HEK293 (cell line): Measurements from ENCODE around the gene LY86.
A peak's percentile ranks its signal among the peaks of the same experiment; 100 is the strongest.

Experiments
- CTCF ChIA-PET: fragments of 350-600 bp; formaldehyde crosslinking; extraction: SDS; loops from one replicate; lab custom pipeline; 2021; ENCODE audit warnings: antibody characterized with exemption; lab: Yijun Ruan, JAX
- POLR2A ChIA-PET: fragments of 300-600 bp; formaldehyde crosslinking; extraction: SDS; loops from one replicate; lab custom pipeline; 2020; ENCODE audit warnings: antibody characterized with exemption, inconsistent platforms; lab: Yijun Ruan, JAX
- H3K27ac ChIP-seq: fragments of 200-500 bp; sonication (Bioruptor generic); 2 replicates; pipeline ENCODE4 v1.5.1; 2014; ENCODE audit warnings: low read depth, low read length, control low read depth, inconsistent platforms; ENCODE audit errors: extremely low read depth
- H3K36me3 ChIP-seq, 2 experiments: fragments of 200-500 bp in 1 of 2; sonication (Bioruptor generic) in 1 of 2; 1 replicate in 1 of 2; 2 replicates in 1 of 2; pipeline ENCODE4 v1.5.1; 2014 to 2017; ENCODE audit warnings: inconsistent platforms in 2 of 2, low read length in 2 of 2; ENCODE audit not compliant: control insufficient read depth in 2 of 2, insufficient read depth in 1 of 2
- H3K4me1 ChIP-seq: fragments of 200-500 bp; sonication (Bioruptor generic); 2 replicates; pipeline ENCODE4 v1.5.1; 2014; ENCODE audit warnings: mild to moderate bottlenecking, low read length, inconsistent platforms; ENCODE audit not compliant: control insufficient read depth, insufficient read depth
- H3K4me3 ChIP-seq: 2 replicates; pipeline ENCODE4 v1.5.1; 2011; ENCODE audit warnings: low read depth, mild to moderate bottlenecking, control low read depth, low read length, moderate library complexity
- H3K9me3 ChIP-seq: fragments of 200-500 bp; sonication (Bioruptor generic); 2 replicates; pipeline ENCODE4 v1.5.1; 2014; ENCODE audit warnings: low read depth, low read length, inconsistent platforms; ENCODE audit not compliant: control insufficient read depth, insufficient read depth
- BCL11A ChIP-seq: fragments of 450-650 bp; formaldehyde crosslinking; IDR thresholded peaks from 2 replicates; pipeline ENCODE4 v1.5.1; 2016; ENCODE audit warnings: low read depth, missing biosample characterization, missing genetic modification characterization
- IKZF3 ChIP-seq: fragments of 450-650 bp; IDR thresholded peaks from 2 replicates; pipeline ENCODE4 v1.5.0; 2018; ENCODE audit warnings: missing biosample characterization, mild to moderate bottlenecking, missing genetic modification characterization, moderate library complexity
- PRDM1 ChIP-seq: fragments of 450-650 bp; formaldehyde crosslinking; IDR thresholded peaks from 2 replicates; pipeline ENCODE4; 2016; ENCODE audit warnings: missing biosample characterization, missing genetic modification characterization
- SETDB1 ChIP-seq: IDR thresholded peaks from one replicate; pipeline ENCODE4 v1.6.1; 2017; ENCODE audit warnings: mild to moderate bottlenecking, low read length, moderate library complexity, mixed read lengths; ENCODE audit not compliant: insufficient read length
- YY1 ChIP-seq: fragments of 450-650 bp; formaldehyde crosslinking; IDR thresholded peaks from 2 replicates; pipeline ENCODE4 v1.5.1; 2018; ENCODE audit warnings: missing biosample characterization, missing genetic modification characterization
- ZBTB17 ChIP-seq: fragments of 450-650 bp; formaldehyde crosslinking; IDR thresholded peaks from 2 replicates; pipeline ENCODE4 v1.5.1; 2016; ENCODE audit warnings: missing biosample characterization, missing genetic modification characterization
- ZFHX2 ChIP-seq: fragments of 450-650 bp; formaldehyde crosslinking; conservative IDR thresholded peaks from 2 replicates; pipeline ENCODE4 v1.5.1; 2016; ENCODE audit warnings: missing biosample characterization, missing genetic modification characterization
- ZNF112 ChIP-seq: fragments of 450-650 bp; formaldehyde crosslinking; IDR thresholded peaks from 2 replicates; pipeline ENCODE4 v1.5.0; 2017; ENCODE audit warnings: missing biosample characterization, missing genetic modification characterization
- ZNF184 ChIP-seq: fragments of 450-650 bp; IDR thresholded peaks from 2 replicates; pipeline ENCODE4 v1.5.1; 2018; ENCODE audit warnings: missing biosample characterization, mild to moderate bottlenecking, missing genetic modification characterization
- ZNF2 ChIP-seq: fragments of 450-650 bp; formaldehyde crosslinking; IDR thresholded peaks from 2 replicates; pipeline ENCODE4 v1.5.1; 2016; ENCODE audit warnings: missing biosample characterization, missing genetic modification characterization
- ZNF202 ChIP-seq: fragments of 450-650 bp; formaldehyde crosslinking; IDR thresholded peaks from 2 replicates; pipeline ENCODE4 v1.5.1; 2016; ENCODE audit warnings: missing biosample characterization, missing genetic modification characterization, borderline replicate concordance
- ZNF341 ChIP-seq: fragments of 450-650 bp; formaldehyde crosslinking; IDR thresholded peaks from 2 replicates; pipeline ENCODE4; 2016; ENCODE audit warnings: low read depth, missing biosample characterization, missing genetic modification characterization
- ZNF48 ChIP-seq: fragments of 450-650 bp; formaldehyde crosslinking; IDR thresholded peaks from 2 replicates; pipeline ENCODE4 v1.5.1; 2016; ENCODE audit warnings: missing biosample characterization, missing genetic modification characterization
- ZNF501 ChIP-seq: fragments of 450-650 bp; formaldehyde crosslinking; IDR thresholded peaks from 2 replicates; pipeline ENCODE4 v1.5.1; 2016; ENCODE audit warnings: missing biosample characterization, missing genetic modification characterization
- ZNF529 ChIP-seq: fragments of 450-650 bp; formaldehyde crosslinking; IDR thresholded peaks from 2 replicates; pipeline ENCODE4 v1.5.1; 2017; ENCODE audit warnings: missing genetic modification characterization, missing biosample characterization; ENCODE audit not compliant: insufficient replicate concordance
- ZNF571 ChIP-seq: fragments of 450-650 bp; formaldehyde crosslinking; IDR thresholded peaks from 2 replicates; pipeline ENCODE4 v1.5.0; 2017; ENCODE audit warnings: missing biosample characterization, missing genetic modification characterization
- TF ChIP-seq, protein P1 (sequence below): fragments of 450-650 bp; formaldehyde crosslinking; IDR thresholded peaks from 2 replicates; pipeline ENCODE4 v1.5.1; 2016; ENCODE audit warnings: missing biosample characterization, missing genetic modification characterization, borderline replicate concordance
- TF ChIP-seq, protein P2 (sequence below): fragments of 450-650 bp; formaldehyde crosslinking; IDR thresholded peaks from 2 replicates; pipeline ENCODE4 v1.5.1; 2016; ENCODE audit warnings: missing biosample characterization, missing genetic modification characterization
- TF ChIP-seq, protein P3 (sequence below): fragments of 450-650 bp; formaldehyde crosslinking; IDR thresholded peaks from 2 replicates; pipeline ENCODE4 v1.5.1; 2016; ENCODE audit warnings: missing biosample characterization, missing genetic modification characterization

Gene LY86

DNA sequence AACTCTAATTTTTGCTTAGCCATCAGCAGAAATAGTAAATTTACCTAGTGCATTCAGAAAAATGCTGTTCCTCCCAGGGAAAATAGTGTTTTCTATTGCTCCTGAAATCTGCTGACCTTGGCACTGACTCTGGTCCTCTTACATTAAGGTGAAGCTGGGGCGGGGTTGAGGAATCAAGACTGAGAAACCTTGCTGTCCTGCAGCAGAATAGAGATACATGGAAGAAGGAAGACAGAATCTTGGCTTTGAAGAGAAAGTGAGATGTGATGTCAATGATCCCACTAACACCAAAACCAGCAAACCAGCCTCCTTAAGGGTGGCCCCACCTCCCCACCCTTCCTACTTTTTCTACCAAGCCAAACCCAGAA is 840 bp upstream of the LY86 start (continued):
- TF ChIP-seq, protein P1, sequence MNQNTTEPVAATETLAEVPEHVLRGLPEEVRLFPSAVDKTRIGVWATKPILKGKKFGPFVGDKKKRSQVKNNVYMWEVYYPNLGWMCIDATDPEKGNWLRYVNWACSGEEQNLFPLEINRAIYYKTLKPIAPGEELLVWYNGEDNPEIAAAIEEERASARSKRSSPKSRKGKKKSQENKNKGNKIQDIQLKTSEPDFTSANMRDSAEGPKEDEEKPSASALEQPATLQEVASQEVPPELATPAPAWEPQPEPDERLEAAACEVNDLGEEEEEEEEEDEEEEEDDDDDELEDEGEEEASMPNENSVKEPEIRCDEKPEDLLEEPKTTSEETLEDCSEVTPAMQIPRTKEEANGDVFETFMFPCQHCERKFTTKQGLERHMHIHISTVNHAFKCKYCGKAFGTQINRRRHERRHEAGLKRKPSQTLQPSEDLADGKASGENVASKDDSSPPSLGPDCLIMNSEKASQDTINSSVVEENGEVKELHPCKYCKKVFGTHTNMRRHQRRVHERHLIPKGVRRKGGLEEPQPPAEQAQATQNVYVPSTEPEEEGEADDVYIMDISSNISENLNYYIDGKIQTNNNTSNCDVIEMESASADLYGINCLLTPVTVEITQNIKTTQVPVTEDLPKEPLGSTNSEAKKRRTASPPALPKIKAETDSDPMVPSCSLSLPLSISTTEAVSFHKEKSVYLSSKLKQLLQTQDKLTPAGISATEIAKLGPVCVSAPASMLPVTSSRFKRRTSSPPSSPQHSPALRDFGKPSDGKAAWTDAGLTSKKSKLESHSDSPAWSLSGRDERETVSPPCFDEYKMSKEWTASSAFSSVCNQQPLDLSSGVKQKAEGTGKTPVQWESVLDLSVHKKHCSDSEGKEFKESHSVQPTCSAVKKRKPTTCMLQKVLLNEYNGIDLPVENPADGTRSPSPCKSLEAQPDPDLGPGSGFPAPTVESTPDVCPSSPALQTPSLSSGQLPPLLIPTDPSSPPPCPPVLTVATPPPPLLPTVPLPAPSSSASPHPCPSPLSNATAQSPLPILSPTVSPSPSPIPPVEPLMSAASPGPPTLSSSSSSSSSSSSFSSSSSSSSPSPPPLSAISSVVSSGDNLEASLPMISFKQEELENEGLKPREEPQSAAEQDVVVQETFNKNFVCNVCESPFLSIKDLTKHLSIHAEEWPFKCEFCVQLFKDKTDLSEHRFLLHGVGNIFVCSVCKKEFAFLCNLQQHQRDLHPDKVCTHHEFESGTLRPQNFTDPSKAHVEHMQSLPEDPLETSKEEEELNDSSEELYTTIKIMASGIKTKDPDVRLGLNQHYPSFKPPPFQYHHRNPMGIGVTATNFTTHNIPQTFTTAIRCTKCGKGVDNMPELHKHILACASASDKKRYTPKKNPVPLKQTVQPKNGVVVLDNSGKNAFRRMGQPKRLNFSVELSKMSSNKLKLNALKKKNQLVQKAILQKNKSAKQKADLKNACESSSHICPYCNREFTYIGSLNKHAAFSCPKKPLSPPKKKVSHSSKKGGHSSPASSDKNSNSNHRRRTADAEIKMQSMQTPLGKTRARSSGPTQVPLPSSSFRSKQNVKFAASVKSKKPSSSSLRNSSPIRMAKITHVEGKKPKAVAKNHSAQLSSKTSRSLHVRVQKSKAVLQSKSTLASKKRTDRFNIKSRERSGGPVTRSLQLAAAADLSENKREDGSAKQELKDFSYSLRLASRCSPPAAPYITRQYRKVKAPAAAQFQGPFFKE (tag by site-specific recombination): no peak
- TF ChIP-seq ZNF184 (tag by site-specific recombination): no peak
- no peak for TF ChIP-seq ZBTB17 (tag by site-specific recombination)

DNA sequence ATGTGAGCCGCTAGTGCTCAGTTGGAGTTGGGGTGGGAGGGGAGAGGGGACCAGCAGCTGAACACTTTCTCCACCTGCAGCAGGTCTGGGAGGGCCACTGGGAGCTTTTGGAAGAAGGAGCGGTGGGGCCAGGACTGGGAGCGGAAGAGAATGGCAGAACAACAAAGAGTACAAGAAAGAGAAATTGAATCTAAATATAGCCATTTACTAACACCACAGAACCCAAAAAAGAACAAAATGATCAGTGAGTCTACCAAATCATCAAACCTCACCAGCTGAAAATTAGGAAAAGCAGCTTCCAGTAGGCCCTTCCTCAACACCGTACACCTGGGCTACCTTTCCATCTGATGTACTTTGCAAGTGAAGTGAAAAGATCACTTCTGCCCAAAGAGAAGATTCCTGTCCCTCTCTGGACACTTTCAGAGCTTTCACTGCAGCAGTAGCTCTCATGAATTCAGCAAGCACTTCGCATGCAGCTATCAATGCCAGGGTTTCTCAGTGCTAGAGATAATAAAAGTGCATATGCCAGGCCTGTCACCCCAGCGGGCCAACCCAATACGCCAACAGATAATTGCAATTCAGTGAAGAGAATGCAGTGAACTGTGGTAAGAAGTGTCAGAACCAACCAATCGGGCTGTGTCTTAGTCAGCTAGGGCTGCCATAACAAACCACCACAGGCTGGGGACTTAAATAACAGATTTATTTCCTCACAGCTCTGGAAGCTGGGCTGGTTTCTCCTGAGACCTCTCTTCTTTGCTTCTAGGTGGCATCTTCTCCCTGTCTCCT is 597 bp downstream of the LY86 start:
- no peaks in the 10 kb centered on the region for H3K4me1 ChIP-seq

DNA sequence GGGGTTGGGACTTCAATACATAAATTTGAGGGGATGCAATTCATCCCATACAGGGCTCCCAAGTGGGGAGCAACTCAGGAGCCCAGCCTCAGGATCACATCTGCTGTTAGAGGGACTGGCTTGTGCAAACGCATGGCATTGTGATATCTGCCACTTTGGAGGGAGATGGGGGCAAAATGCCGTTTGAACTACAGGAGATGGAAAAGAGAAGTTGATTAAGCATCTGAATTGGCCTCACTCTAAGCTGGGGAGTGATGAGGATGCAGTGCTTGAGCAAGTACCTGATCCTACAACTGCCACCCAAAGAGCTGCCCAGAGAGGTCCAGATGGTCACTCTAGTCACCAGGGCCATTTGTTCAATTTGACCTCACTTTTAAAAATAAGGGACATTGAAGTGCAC is 2.0 kb downstream of the LY86 start:
- no peaks in the 10 kb centered on the region for H3K36me3 ChIP-seq
- H3K27ac ChIP-seq: no peak overlapping the region
- POLR2A ChIA-PET: no interaction called here
- H3K4me3 ChIP-seq: no peak overlapping the region
- no peaks in the 10 kb centered on the region for H3K9me3 ChIP-seq
- no peaks in the 10 kb centered on the region for H3K4me1 ChIP-seq
- CTCF ChIA-PET: no interaction called here
- TF ChIP-seq YY1 (tag by site-specific recombination) (no peak), ZNF202 (no peak), ZNF112 (tag by site-specific recombination) (no peak), ZNF529 (tag by site-specific recombination) (no peak), ZNF571 (tag by site-specific recombination) (no peak), ZNF341 (tag by site-specific recombination) (no peak), ZNF501 (tag by site-specific recombination) (no peak), ZNF48 (tag by site-specific recombination) (no peak), ZNF2 (no peak), BCL11A (tag by site-specific recombination) (no peak), ZFHX2 (tag by site-specific recombination) (no peak), IKZF3 (tag by site-specific recombination) (no peak)
- TF ChIP-seq, protein P2, sequence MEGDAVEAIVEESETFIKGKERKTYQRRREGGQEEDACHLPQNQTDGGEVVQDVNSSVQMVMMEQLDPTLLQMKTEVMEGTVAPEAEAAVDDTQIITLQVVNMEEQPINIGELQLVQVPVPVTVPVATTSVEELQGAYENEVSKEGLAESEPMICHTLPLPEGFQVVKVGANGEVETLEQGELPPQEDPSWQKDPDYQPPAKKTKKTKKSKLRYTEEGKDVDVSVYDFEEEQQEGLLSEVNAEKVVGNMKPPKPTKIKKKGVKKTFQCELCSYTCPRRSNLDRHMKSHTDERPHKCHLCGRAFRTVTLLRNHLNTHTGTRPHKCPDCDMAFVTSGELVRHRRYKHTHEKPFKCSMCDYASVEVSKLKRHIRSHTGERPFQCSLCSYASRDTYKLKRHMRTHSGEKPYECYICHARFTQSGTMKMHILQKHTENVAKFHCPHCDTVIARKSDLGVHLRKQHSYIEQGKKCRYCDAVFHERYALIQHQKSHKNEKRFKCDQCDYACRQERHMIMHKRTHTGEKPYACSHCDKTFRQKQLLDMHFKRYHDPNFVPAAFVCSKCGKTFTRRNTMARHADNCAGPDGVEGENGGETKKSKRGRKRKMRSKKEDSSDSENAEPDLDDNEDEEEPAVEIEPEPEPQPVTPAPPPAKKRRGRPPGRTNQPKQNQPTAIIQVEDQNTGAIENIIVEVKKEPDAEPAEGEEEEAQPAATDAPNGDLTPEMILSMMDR: no peak
- TF ChIP-seq, protein P3, sequence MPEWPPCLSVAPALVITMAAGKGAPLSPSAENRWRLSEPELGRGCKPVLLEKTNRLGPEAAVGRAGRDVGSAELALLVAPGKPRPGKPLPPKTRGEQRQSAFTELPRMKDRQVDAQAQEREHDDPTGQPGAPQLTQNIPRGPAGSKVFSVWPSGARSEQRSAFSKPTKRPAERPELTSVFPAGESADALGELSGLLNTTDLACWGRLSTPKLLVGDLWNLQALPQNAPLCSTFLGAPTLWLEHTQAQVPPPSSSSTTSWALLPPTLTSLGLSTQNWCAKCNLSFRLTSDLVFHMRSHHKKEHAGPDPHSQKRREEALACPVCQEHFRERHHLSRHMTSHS (tag by site-specific recombination): no peak
- TF ChIP-seq, protein P1 (tag by site-specific recombination): no peak

More for the DNA sequence above, 597 bp downstream of the LY86 start:
- no peaks in the 10 kb centered on the region for H3K9me3 ChIP-seq
- H3K27ac ChIP-seq: no peak overlapping the region
- no peak for TF ChIP-seq SETDB1
- TF ChIP-seq PRDM1: 0 out of 2 replicates have a peak, but pooled peaks have one; percentile 19
- H3K4me3 ChIP-seq: no peak overlapping the region
- ChIA-PET POLR2A (no interaction called here), CTCF (interaction anchor here (0.6 to 1.2 kb wide), 2 partner anchors 42 to 546 kb away, joined by 3 read pairs; no protein-coding TSS in a partner anchor)
- H3K36me3 ChIP-seq: no peaks in the 10 kb centered on the region
